T-cell (primary cell): ENCODE results near the gene TMEM161A. TPM values are rescaled to one million over a fixed set of nuclear protein-coding genes. Genes with fewer than 3 reads are reported as not detected.

Source experiments
- ATAC-seq, 4 experiments: fragments of 200-7000 bp in 3 of 4; fragments of 150-1000 bp in 1 of 4; cut with Tn5 transposase; replicated peaks in 1 of 4; 1 replicate in 3 of 4; 2 replicates in 1 of 4; pipeline ENCODE4 v1.10.0; 2021; ENCODE audit warnings: moderate library complexity in 3 of 4, mild to moderate bottlenecking in 2 of 4, moderate number of reproducible peaks in 1 of 4
- CTCF ChIA-PET, 2 donors: fragments of 300-600 bp; sonication (Branson Sonifier 250); formaldehyde crosslinking; loops; one replicate each; lab custom pipeline; 2022; ENCODE audit warnings: antibody characterized with exemption in 2 of 2; lab: Charles Lee
- POLR2A ChIA-PET, 2 donors: fragments of 300-600 bp; sonication (Branson Sonifier 250); formaldehyde crosslinking; loops; one replicate each; lab custom pipeline; 2022; ENCODE audit warnings: antibody characterized with exemption in 2 of 2; lab: Charles Lee
- DNase-seq, 35 experiments: peaks; one replicate each; pipeline versions ENCODE4 v3.0.0 to v3.0.0-alpha.2; 2013 to 2023
- H3K27ac ChIP-seq: one replicate; pipeline ENCODE4 v1.5.1; 2013; ENCODE audit warnings: low read length
- H3K27me3 ChIP-seq, 2 experiments: replicated peaks in 1 of 2; 1 replicate in 1 of 2; 2 replicates in 1 of 2; pipeline versions ENCODE4 v1.6.1 to v1.7.0; 2013; ENCODE audit warnings: low read length in 1 of 2, mixed read lengths in 1 of 2; ENCODE audit not compliant: control insufficient read depth in 2 of 2, insufficient read depth in 2 of 2; ENCODE audit errors: extremely low read depth in 1 of 2
- H3K36me3 ChIP-seq, 2 donors: 1 replicate in 1 of 2; 2 replicates in 1 of 2; pipeline versions ENCODE4 v1.6.1 to v1.7.0; 2013; ENCODE audit warnings: low read length in 1 of 2; ENCODE audit not compliant: control insufficient read depth in 2 of 2, insufficient read depth in 1 of 2; ENCODE audit errors: extremely low read depth in 1 of 2
- H3K4me1 ChIP-seq, 2 experiments: 1 replicate in 1 of 2; 2 replicates in 1 of 2; pipeline versions ENCODE4 v1.6.1 to v1.7.0; 2013; ENCODE audit warnings: low read length in 2 of 2, mixed read lengths in 1 of 2; ENCODE audit not compliant: insufficient read depth in 2 of 2, control insufficient read depth in 1 of 2; ENCODE audit errors: extremely low read depth in 1 of 2
- H3K4me3 ChIP-seq, 2 donors: 1 replicate in 1 of 2; 2 replicates in 1 of 2; pipeline versions ENCODE4 v1.5.1 to v1.7.0; 2013; ENCODE audit warnings: mild to moderate bottlenecking in 2 of 2, low read length in 1 of 2, moderate library complexity in 1 of 2; ENCODE audit not compliant: control insufficient read depth in 1 of 2; ENCODE audit errors: extremely low read depth in 1 of 2
- H3K9me3 ChIP-seq: 2 replicates; pipeline ENCODE4 v1.7.0; 2013
- H3K27ac Mint-ChIP-seq, 2 donors: one replicate each; pipeline ENCODE4 v1.8.0; 2020 to 2021; ENCODE audit warnings: mild to moderate bottlenecking in 2 of 2, mixed read lengths in 2 of 2
- H3K27me3 Mint-ChIP-seq, 2 donors: one replicate each; pipeline ENCODE4 v1.8.0; 2021 to 2022; ENCODE audit warnings: mixed read lengths in 2 of 2
- H3K36me3 Mint-ChIP-seq: one replicate; pipeline ENCODE4 v1.8.0; 2021; ENCODE audit warnings: mixed read lengths
- H3K4me1 Mint-ChIP-seq, 3 donors: one replicate each; pipeline ENCODE4 v1.8.0; 2020 to 2022; ENCODE audit warnings: mixed read lengths in 3 of 3, mild to moderate bottlenecking in 1 of 3
- H3K4me3 Mint-ChIP-seq, 3 donors: one replicate each; pipeline ENCODE4 v1.8.0; 2020 to 2022; ENCODE audit warnings: mild to moderate bottlenecking in 3 of 3, mixed read lengths in 3 of 3, moderate library complexity in 3 of 3
- H3K9me3 Mint-ChIP-seq, 3 donors: one replicate each; pipeline ENCODE4 v1.8.0; 2020 to 2022; ENCODE audit warnings: mixed read lengths in 3 of 3
- WGBS: methylation state at CpG from one replicate; pipeline ENCODE4 v1.1.5; 2013; ENCODE audit warnings: missing lambda C conversion rate; ENCODE audit not compliant: insufficient coverage; 5-methylcytosine and 5-hydroxymethylcytosine counted together
- total RNA-seq, 35 experiments: library from RNA in 6 of 35; stranded (reverse) in 6 of 35; fragments of 120-200 nt in 1 of 35; gene quantifications; one replicate each; pipeline versions ENCODE4 v1.2.1 to v1.2.4 and lab custom pipeline; 2013 to 2026

Gene TMEM161A
- total RNA-seq, 5 donors from 2014 or later (not counting 1 experiment from before 2014, with no cell fraction given), result 14.3 to 36.7 (median 34.4) TPM

DNA sequence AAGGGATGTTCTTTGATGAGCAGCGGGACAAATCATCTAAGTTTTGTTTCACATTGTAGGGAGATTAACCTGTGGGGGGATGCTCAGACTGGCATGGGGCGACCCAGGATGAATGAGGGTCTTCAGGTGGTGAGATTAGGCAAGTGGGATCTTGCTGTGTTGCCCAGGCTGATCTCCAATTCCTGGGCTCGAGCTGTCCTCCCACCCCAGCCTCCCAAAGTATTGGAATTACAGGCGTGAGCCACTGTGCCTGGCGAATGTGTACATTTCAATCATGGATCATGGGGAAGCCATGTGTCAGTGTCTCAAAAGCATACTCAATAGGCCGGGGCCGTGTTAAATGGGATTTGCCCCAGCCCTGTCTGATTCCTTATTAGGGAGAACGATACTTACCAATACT, 66.4 kb downstream of the TMEM161A start:
- Histone ChIP-seq H3K4me3 (no peak overlapping the region), H3K27me3 (no peaks in the 10 kb centered on the region), H3K36me3 (peaks cover 3 to 15% of the 10 kb centered on the region in 2 donors), H3K27ac (no peak overlapping the region), H3K9me3 (no peaks in the 10 kb centered on the region), H3K4me1 (peaks cover 2 to 28% of the 10 kb centered on the region in 2 experiments)
- Mint-ChIP-seq H3K4me1 (peaks cover 41 to 54% (median 45%) of the 10 kb centered on the region in 3 donors), H3K27ac (no peak overlapping the region), H3K4me3 (no peak overlapping the region), H3K27me3 (no peaks in the 10 kb centered on the region), H3K9me3 (no peaks in the 10 kb centered on the region), H3K36me3 (peaks cover 21% of the 10 kb centered on the region)
- ChIA-PET CTCF (no interaction called here), POLR2A (no interaction called here)
- no peak for DNase-seq
- 98% methylated on average over 6 of the region's 8 CpGs for WGBS
- ATAC-seq, result no peak

Other genes starting within 250 kb of the TMEM161A start
- gene CERS1, start 242.3 kb downstream of the TMEM161A start, total RNA-seq, result under 1 TPM in 2 of 5 donors, not detected in 3; 0.20 TPM
- 100 to 1,000 TPM; 148 to 222 (median 189) TPM for gene COPE, start 219.1 kb downstream of the TMEM161A start, total RNA-seq
- gene DDX49, start 218.8 kb downstream of the TMEM161A start, total RNA-seq, result 10 to 100 TPM; 42.4 to 55.3 (median 48.1) TPM
- gene HOMER3, start 197.3 kb downstream of the TMEM161A start, total RNA-seq, result 1 to 10 TPM in 4 of 5 donors, under 1 TPM in 1; 0.93 to 1.9 (median 1.3) TPM
- 100 to 1,000 TPM; 114 to 139 (median 119) TPM for gene SUGP2, start 105.0 kb downstream of the TMEM161A start, total RNA-seq
- 10 to 100 TPM; 12.8 to 22.7 (median 18.7) TPM for gene ARMC6, start 104.9 kb downstream of the TMEM161A start, total RNA-seq
- gene SLC25A42, start 74.5 kb downstream of the TMEM161A start, total RNA-seq, result 10 to 100 TPM; 24.9 to 35.0 (median 30.5) TPM
- 1 to 10 TPM; 3.3 to 6.4 (median 6.0) TPM for gene MEF2B, start 31.8 kb upstream of the TMEM161A start, total RNA-seq
- gene BORCS8, start 53.7 kb upstream of the TMEM161A start, total RNA-seq, result 10 to 100 TPM; 16.5 to 44.3 (median 35.5) TPM
- gene RFXANK, start 53.8 kb upstream of the TMEM161A start, total RNA-seq, result 10 to 100 TPM; 63.8 to 92.8 (median 85.4) TPM
- 10 to 100 TPM; 17.8 to 32.2 (median 28.6) TPM for gene NR2C2AP, start 64.9 kb upstream of the TMEM161A start, total RNA-seq
- gene NCAN, start 73.5 kb upstream of the TMEM161A start, total RNA-seq, result under 1 TPM in 2 of 5 donors, not detected in 3; 0.03 to 0.10 TPM
- gene TM6SF2, start 134.8 kb upstream of the TMEM161A start, total RNA-seq, result not detected
- 10 to 100 TPM; 59.5 to 89.8 (median 87.4) TPM for gene SUGP1, start 182.0 kb upstream of the TMEM161A start, total RNA-seq
- gene MAU2, start 182.4 kb upstream of the TMEM161A start, total RNA-seq, result 100 to 1,000 TPM; 143 to 159 (median 150) TPM